Nephron progenitor cell (in vitro differentiated cells): ENCODE measurements around the gene DNPH1.

Source experiments
- DNase-seq: peaks from one replicate; pipeline ENCODE4 v3.0.0; 2021
- H3K27ac Mint-ChIP-seq: 2 replicates; pipeline ENCODE4 v1.8.0; 2021; ENCODE audit warnings: mild to moderate bottlenecking, moderate library complexity, mixed read lengths
- H3K27me3 Mint-ChIP-seq: 2 replicates; pipeline ENCODE4 v1.8.0; 2021; ENCODE audit warnings: mild to moderate bottlenecking, low read depth, mixed read lengths; ENCODE audit not compliant: poor library complexity
- H3K36me3 Mint-ChIP-seq: 2 replicates; pipeline ENCODE4 v1.8.0; 2021; ENCODE audit warnings: low read depth, mixed read lengths
- H3K4me1 Mint-ChIP-seq: 2 replicates; pipeline ENCODE4 v1.8.0; 2021; ENCODE audit warnings: mixed read lengths
- H3K4me3 Mint-ChIP-seq: 2 replicates; pipeline ENCODE4 v1.8.0; 2021; ENCODE audit warnings: mild to moderate bottlenecking, moderate library complexity, mixed read lengths
- H3K9me3 Mint-ChIP-seq: 2 replicates; pipeline ENCODE4 v1.8.0; 2021; ENCODE audit warnings: mild to moderate bottlenecking, moderate library complexity, mixed read lengths
- TF ChIP-seq, protein P1 (sequence below): fragments of 200-600 bp; sonication (generic); IDR thresholded peaks from 2 replicates; pipeline ENCODE4 v1.5.0; 2021; ENCODE audit warnings: antibody characterized with exemption

Gene DNPH1

DNA sequence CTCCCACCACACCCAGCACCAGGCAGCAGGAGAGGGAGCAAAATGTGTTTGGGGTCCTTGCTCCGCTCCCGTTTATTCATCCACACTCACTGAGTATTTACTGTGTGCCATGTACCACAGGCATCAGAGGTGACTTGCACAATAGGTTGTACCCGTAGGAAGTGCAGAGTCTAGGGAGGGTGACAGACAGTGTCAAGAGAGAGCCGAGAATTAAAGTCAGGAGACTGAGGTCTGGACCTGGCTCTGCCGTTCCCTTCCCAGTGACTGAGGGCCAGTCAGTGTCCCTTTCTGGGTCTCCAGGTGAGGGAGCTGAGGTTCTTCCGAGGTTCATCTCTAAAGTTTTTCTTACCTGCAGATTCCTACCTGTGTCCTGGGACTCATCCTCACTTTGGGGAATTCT is 36.3 kb upstream of the DNPH1 start:
- no peak for DNase-seq
- Mint-ChIP-seq H3K27me3 (peaks cover 54% of the 10 kb centered on the region), H3K36me3 (no peaks in the 10 kb centered on the region), H3K27ac (no peak overlapping the region), H3K9me3 (no peaks in the 10 kb centered on the region), H3K4me1 (peaks cover 44% of the 10 kb centered on the region), H3K4me3 (no peak overlapping the region)
- TF ChIP-seq, protein P1, sequence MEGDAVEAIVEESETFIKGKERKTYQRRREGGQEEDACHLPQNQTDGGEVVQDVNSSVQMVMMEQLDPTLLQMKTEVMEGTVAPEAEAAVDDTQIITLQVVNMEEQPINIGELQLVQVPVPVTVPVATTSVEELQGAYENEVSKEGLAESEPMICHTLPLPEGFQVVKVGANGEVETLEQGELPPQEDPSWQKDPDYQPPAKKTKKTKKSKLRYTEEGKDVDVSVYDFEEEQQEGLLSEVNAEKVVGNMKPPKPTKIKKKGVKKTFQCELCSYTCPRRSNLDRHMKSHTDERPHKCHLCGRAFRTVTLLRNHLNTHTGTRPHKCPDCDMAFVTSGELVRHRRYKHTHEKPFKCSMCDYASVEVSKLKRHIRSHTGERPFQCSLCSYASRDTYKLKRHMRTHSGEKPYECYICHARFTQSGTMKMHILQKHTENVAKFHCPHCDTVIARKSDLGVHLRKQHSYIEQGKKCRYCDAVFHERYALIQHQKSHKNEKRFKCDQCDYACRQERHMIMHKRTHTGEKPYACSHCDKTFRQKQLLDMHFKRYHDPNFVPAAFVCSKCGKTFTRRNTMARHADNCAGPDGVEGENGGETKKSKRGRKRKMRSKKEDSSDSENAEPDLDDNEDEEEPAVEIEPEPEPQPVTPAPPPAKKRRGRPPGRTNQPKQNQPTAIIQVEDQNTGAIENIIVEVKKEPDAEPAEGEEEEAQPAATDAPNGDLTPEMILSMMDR, result no peak

DNA sequence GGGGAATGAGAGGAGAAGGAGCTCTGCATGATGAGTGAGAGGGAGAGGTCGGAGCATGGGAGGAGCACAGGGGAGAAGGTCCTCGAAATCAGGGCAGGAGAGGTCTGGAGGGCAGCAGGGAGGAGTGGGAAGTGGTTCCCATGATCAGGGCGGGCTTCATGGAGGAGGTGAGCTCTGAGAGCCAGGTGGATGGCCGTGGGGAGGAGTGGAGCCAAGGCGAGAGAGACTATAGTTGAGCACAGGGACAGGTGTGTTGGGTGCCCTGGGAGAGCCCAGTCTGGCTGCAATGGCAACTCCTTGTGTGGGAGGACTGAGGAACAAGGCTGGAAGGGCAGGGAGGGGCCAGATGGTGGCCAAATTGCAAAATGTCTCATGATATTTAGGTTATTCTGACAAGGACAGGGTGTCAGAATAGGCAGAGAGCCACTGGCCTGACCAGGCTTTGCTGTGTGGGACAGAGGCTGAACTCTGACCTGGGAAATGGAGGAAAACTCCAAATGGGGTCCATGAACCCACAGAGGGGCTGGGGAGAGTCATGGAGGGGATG is 35.4 kb upstream of the DNPH1 start:
- Mint-ChIP-seq H3K4me1 (peaks cover 36% of the 10 kb centered on the region), H3K36me3 (no peaks in the 10 kb centered on the region), H3K9me3 (no peaks in the 10 kb centered on the region), H3K27ac (no peak overlapping the region), H3K4me3 (no peak overlapping the region), H3K27me3 (peaks cover 51% of the 10 kb centered on the region)
- TF ChIP-seq, protein P1, result no peak
- no peak for DNase-seq

DNA sequence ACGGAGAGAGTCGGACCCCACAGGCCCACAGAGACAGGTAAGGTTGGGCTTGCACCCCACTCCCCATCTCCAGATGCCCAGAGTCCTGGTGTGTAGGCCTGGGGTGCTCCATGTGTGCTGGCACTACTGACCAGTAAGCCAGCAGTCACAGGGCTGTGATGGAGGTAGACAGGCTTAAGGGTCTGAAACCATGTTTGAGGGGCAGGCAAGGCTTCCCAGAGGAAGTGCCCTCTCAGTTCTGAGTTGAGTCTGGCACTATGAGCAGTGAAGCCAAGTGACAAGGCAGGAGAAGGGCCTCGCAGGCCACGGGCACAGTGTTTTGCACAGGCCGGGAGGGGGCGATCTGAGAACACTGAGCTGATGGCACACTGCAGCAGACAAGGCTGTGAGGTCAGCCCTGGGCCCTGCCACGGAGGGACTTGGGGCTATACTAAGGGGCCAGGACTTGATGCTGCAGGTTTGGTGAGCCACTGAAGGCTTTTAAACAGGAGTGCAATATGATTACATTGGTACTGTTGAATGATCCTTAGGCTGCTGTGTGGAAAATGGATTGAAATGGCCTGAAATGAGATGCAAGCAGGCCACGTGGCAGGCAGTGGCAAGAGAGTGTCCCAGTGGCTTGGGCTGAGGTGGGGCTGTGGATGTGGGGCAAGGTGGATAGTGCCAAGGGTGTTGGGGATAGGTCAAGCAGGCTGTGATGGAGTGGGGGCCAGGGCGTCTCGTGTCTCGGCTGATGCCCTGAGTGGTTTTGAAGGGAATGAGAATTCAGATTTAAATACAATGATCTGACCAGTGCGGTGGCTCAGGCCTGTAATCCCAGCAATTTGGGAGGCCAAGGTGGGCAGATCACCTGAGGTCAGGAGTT is 34.3 kb upstream of the DNPH1 start:
- no peaks in the 10 kb centered on the region for H3K36me3 Mint-ChIP-seq
- no peak overlapping the region for H3K27ac Mint-ChIP-seq
- H3K4me3 Mint-ChIP-seq, result no peak overlapping the region

DNA sequence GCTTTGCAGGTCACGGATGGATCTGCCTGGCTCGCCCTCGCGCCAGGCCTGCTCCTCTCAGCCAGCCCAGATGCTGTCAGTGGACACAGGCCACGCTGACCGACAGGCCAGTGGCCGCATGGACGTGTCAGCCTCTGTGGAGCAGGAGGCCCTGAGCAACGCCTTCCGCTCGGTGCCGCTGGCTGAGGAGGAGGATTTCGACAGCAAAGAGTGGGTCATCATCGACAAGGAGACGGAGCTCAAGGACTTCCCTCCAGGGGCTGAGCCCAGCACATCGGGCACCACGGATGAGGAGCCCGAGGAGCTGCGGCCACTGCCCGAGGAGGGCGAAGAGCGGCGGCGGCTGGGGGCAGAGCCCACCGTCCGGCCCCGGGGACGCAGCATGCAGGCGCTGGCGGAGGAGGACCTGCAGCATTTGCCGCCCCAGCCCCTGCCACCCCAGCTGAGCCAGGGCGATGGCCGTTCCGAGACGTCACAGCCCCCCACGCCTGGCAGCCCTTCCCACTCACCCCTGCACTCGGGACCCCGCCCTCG is 33.6 kb upstream of the DNPH1 start:
- Mint-ChIP-seq H3K9me3 (no peaks in the 10 kb centered on the region), H3K27ac (no peak overlapping the region), H3K4me3 (no peak overlapping the region), H3K27me3 (peaks cover 36% of the 10 kb centered on the region), H3K36me3 (no peaks in the 10 kb centered on the region), H3K4me1 (peaks cover 25% of the 10 kb centered on the region)
- no peak for DNase-seq
- TF ChIP-seq, protein P1, result no peak

More for the DNA sequence above, 34.3 kb upstream of the DNPH1 start:
- Mint-ChIP-seq H3K27me3 (peaks cover 43% of the 10 kb centered on the region), H3K9me3 (no peaks in the 10 kb centered on the region), H3K4me1 (peaks cover 27% of the 10 kb centered on the region)
- TF ChIP-seq, protein P1, result peak; percentile 75
- DNase-seq, result peak; percentile 81

DNA sequence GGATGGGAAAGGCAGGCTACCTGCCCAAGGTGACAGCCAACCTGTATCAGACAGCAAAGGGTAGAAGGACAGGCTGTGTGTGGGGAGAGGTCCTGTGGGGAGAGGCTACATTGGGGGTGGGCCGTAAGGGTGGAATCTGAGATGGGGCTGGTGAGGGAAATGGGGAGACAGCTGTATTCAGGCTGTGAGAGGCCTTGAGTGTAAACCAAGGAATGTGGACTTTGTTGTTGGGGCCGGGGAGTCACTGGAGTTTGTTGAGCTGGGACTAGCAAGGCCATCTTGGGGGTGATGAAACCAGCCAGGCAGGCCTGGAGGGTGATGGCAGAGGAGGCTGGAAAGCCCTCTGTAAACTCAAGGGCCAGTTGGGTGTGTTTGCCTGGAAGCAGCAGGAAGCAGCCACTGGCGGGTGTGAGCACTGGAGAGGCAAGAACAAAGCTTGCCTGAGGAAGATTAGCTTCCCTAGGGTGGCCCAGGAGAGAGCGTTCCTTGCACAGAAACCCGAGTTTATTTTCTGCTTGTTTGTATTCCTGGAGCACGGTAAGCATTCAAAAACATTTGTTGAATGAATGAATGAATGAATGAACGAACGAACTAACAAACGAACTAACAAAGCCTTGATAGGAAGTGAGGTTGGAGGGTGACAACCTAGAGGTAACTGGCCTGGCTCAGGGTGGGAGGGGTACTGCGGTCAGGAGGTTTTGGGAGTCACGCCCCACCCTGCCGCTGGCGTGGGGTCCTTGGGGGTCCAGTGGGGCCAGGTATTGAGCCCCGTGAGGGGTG is 32.9 kb upstream of the DNPH1 start:
- Mint-ChIP-seq H3K4me3 (no peak overlapping the region), H3K9me3 (no peaks in the 10 kb centered on the region), H3K36me3 (no peaks in the 10 kb centered on the region), H3K27me3 (peaks cover 30% of the 10 kb centered on the region), H3K27ac (no peak overlapping the region), H3K4me1 (peaks cover 25% of the 10 kb centered on the region)
- no peak for DNase-seq
- TF ChIP-seq, protein P1, result no peak
